Measurements from ENCODE around the gene PRPF6. TPM values are rescaled to one million over a fixed set of nuclear protein-coding genes. Genes with fewer than 3 reads are reported as not detected.

Gene PRPF6
- total RNA-seq, 1 experiment from 2014 or later = 88.4 TPM

DNA sequence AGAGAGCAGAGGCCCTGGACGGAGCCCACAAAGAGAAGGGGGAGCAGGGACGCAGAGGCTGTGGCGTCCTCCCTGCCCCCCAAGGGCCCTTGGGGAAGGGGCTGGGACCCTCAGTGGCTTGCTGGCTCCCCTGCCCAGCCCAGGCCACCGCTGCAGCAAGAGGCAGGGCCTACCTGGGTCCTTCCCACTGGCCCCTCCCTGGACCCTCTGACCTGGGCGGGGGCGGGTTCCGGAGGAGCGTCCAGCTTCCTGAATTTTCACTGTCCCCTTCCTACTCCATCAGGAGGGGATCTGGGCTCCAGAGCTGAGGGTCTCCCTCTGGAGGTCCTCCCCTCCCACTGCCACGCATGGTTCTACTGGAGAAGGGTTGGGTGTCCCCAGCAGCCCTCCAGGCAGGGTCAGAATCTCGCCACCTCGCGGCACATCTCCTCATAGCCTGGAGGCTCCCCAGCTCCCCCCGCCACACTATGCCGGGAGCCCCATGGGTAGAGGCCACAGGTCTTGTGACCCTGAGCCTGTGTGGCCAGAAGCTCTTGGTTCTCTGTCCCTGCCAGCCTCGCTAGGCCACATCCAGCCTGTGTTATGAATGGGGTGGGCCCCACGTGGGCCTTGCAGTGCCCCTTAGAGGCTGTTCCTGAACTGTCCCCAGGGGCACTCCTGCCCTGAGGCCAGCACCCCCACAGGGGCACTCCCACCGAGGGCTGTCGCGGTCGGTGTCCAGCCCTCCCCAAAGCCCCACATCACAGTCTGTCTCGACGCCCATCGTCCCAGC is 69.5 kb downstream of the PRPF6 start:
- Histone ChIP-seq H3K9me3 (ENCODE audit: control insufficient read depth, insufficient read depth, low read depth, low read length) (no peaks in the 10 kb centered on the region), H3K27me3 (ENCODE audit: control insufficient read depth, insufficient read depth, low read length) (no peaks in the 10 kb centered on the region), H3K27ac (ENCODE audit: low read length) (peak overlapping the region; percentile 84), H3K4me3 (ENCODE audit: low read depth in 2 of 2, low read length in 2 of 2) (peak overlapping the region; percentile 5 to 33; a peak in 3 of 4 replicates), H3K36me3 (ENCODE audit: control insufficient read depth, insufficient read depth, low read length) (no peaks in the 10 kb centered on the region), H3K4me1 (ENCODE audit: control insufficient read depth, insufficient read depth, low read length) (peaks cover 55% of the 10 kb centered on the region)
- in situ Hi-C loops (cut with HindIII; ENCODE audit: low pct_unique_long_range_greater_than_20kb, low sequenced_read_pairs) = no loop called here
- POLR2A ChIA-PET = no interaction called here
- ATAC-seq (0 out of 2 replicates have a peak, but pooled peaks have one; percentile 7), DNase-seq (ENCODE audit: low read depth, low spot score) (no peak)
- BruUV-seq (replicated peaks) = no TSS peak
- intact Hi-C loops (cut with micrococcal nuclease; ENCODE audit: unreplicated experiment) = no loop called here
- CTCF ChIA-PET = interaction anchor here (1.1 to 1.4 kb wide), 2 partner anchors 11 to 20 kb away, joined by 3 to 11 read pairs; no protein-coding TSS in a partner anchor
- TF ChIP-seq SIN3A (IDR thresholded peaks at IDR 0.05; ENCODE audit: borderline replicate concordance, insufficient read depth, low read depth, low read length) (no peak), TCF7L2 (IDR thresholded peaks at IDR 0.05; ENCODE audit: low read depth, low read length) (no peak), POLR2AphosphoS5 (IDR thresholded peaks at IDR 0.05; ENCODE audit: low read depth, low read length) (no peak)
- TF ChIP-seq, protein P1, sequence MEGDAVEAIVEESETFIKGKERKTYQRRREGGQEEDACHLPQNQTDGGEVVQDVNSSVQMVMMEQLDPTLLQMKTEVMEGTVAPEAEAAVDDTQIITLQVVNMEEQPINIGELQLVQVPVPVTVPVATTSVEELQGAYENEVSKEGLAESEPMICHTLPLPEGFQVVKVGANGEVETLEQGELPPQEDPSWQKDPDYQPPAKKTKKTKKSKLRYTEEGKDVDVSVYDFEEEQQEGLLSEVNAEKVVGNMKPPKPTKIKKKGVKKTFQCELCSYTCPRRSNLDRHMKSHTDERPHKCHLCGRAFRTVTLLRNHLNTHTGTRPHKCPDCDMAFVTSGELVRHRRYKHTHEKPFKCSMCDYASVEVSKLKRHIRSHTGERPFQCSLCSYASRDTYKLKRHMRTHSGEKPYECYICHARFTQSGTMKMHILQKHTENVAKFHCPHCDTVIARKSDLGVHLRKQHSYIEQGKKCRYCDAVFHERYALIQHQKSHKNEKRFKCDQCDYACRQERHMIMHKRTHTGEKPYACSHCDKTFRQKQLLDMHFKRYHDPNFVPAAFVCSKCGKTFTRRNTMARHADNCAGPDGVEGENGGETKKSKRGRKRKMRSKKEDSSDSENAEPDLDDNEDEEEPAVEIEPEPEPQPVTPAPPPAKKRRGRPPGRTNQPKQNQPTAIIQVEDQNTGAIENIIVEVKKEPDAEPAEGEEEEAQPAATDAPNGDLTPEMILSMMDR (IDR thresholded peaks at IDR 0.05) = no peak; the same call in 1 of the 2 replicates
- TF ChIP-seq, protein P2, sequence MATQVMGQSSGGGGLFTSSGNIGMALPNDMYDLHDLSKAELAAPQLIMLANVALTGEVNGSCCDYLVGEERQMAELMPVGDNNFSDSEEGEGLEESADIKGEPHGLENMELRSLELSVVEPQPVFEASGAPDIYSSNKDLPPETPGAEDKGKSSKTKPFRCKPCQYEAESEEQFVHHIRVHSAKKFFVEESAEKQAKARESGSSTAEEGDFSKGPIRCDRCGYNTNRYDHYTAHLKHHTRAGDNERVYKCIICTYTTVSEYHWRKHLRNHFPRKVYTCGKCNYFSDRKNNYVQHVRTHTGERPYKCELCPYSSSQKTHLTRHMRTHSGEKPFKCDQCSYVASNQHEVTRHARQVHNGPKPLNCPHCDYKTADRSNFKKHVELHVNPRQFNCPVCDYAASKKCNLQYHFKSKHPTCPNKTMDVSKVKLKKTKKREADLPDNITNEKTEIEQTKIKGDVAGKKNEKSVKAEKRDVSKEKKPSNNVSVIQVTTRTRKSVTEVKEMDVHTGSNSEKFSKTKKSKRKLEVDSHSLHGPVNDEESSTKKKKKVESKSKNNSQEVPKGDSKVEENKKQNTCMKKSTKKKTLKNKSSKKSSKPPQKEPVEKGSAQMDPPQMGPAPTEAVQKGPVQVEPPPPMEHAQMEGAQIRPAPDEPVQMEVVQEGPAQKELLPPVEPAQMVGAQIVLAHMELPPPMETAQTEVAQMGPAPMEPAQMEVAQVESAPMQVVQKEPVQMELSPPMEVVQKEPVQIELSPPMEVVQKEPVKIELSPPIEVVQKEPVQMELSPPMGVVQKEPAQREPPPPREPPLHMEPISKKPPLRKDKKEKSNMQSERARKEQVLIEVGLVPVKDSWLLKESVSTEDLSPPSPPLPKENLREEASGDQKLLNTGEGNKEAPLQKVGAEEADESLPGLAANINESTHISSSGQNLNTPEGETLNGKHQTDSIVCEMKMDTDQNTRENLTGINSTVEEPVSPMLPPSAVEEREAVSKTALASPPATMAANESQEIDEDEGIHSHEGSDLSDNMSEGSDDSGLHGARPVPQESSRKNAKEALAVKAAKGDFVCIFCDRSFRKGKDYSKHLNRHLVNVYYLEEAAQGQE (IDR thresholded peaks at IDR 0.05; ENCODE audit: insufficient read depth in 1 of 2, low read depth in 2 of 2, low read length in 1 of 2) = no peak

- Histone ChIP-seq H3K27ac (ENCODE audit: low read length) (peak overlapping the region; percentile 84), H3K27me3 (ENCODE audit: control insufficient read depth, insufficient read depth, low read length) (no peaks in the 10 kb centered on the region), H3K9me3 (ENCODE audit: control insufficient read depth, insufficient read depth, low read depth, low read length) (no peaks in the 10 kb centered on the region), H3K4me1 (ENCODE audit: control insufficient read depth, insufficient read depth, low read length) (peaks cover 55% of the 10 kb centered on the region), H3K4me3 (ENCODE audit: low read depth in 2 of 2, low read length in 2 of 2) (no peak overlapping the region), H3K36me3 (ENCODE audit: control insufficient read depth, insufficient read depth, low read length) (no peaks in the 10 kb centered on the region)
- in situ Hi-C loops (cut with HindIII; ENCODE audit: low pct_unique_long_range_greater_than_20kb, low sequenced_read_pairs) = no loop called here
- BruUV-seq (replicated peaks) = no TSS peak
- ATAC-seq (no peak), DNase-seq (ENCODE audit: low read depth, low spot score) (no peak)
- intact Hi-C loops (cut with micrococcal nuclease; ENCODE audit: unreplicated experiment) = no loop called here
- POLR2A ChIA-PET = no interaction called here
- CTCF ChIA-PET = interaction anchor here (1.1 kb wide), 1 partner anchor 19 kb away, joined by 3 read pairs; no protein-coding TSS in a partner anchor
- TF ChIP-seq TCF7L2 (IDR thresholded peaks at IDR 0.05; ENCODE audit: low read depth, low read length) (no peak), SIN3A (IDR thresholded peaks at IDR 0.05; ENCODE audit: borderline replicate concordance, insufficient read depth, low read depth, low read length) (no peak), POLR2AphosphoS5 (IDR thresholded peaks at IDR 0.05; ENCODE audit: low read depth, low read length) (no peak)
- TF ChIP-seq, protein P2 (IDR thresholded peaks at IDR 0.05; ENCODE audit: insufficient read depth in 1 of 2, low read depth in 2 of 2, low read length in 1 of 2) = no peak
- TF ChIP-seq, protein P1 (IDR thresholded peaks at IDR 0.05) = no peak
Observed at GRCh38 chr20:64051033-64051452, 70.1 kb downstream of the PRPF6 start.
